GM12872 (cell line): ENCODE data around the gene MLEC.

Source experiments
- TF ChIP-seq, protein P1 (sequence below): IDR thresholded peaks from 3 replicates; pipeline ENCODE4 v1.5.1; 2011; ENCODE audit warnings: low read depth, mild to moderate bottlenecking, low read length, moderate library complexity; ENCODE audit not compliant: insufficient read depth

MLEC gene

DNA sequence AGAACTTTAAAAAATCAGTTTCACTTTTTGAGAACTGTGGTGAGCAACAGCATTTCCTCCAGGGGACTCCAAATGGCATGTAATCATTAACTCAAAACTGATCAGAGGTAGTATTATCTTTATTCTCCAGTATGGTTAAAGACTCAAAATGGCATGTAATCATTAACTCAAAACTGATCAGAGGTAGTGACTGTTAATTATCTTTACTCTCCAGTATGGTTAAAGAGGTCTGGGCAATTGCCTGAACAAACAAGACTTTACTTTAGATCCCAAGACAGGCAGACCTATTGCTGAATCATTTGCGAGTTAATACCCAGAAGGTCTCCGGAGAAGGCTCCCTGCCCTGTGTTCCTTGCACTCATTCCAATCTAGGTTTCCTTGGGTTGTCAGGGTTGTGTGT is 32.1 kb downstream of the MLEC start:
- TF ChIP-seq, protein P1, sequence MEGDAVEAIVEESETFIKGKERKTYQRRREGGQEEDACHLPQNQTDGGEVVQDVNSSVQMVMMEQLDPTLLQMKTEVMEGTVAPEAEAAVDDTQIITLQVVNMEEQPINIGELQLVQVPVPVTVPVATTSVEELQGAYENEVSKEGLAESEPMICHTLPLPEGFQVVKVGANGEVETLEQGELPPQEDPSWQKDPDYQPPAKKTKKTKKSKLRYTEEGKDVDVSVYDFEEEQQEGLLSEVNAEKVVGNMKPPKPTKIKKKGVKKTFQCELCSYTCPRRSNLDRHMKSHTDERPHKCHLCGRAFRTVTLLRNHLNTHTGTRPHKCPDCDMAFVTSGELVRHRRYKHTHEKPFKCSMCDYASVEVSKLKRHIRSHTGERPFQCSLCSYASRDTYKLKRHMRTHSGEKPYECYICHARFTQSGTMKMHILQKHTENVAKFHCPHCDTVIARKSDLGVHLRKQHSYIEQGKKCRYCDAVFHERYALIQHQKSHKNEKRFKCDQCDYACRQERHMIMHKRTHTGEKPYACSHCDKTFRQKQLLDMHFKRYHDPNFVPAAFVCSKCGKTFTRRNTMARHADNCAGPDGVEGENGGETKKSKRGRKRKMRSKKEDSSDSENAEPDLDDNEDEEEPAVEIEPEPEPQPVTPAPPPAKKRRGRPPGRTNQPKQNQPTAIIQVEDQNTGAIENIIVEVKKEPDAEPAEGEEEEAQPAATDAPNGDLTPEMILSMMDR, result no peak

DNA sequence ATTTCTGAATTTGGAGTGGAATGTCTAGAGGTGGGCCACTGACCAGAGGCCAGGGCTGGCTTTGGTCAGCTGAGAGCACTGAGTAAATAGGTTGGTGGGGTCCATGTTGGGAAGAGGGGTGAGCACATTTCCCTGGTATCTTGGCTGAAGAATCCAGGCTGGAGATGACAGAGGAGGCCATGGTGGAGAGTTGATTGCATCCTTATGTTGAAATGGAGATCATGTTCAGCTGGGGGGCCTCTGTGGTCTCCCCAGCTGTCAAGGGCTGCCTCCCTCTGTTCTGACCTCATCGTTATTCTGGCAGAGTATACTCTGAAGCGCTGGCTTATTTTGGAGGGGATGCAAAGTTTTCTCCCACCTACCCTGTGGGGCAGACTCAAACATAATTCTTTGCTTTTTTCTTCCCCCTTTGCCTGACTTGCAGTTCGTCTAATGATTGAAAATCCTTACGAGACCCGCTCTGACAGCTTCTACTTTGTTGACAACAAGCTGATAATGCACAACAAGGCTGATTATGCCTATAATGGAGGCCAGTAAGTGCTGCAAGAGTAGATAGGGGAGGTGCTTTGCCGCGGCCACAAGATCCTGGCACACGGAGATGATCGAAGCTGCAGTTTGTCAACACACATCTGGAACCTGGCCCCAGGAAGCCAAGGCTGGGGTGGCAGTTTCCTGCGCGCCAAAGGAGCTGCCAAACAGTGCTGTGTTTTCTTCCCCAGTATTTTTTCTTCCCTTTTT is 32.7 kb downstream of the MLEC start:
- TF ChIP-seq, protein P1, result no peak

GRCh38 chr12:120720234-120720986 is 33.5 kb downstream of the MLEC start:
- TF ChIP-seq, protein P1, result no peak

GRCh38 chr12:120720987-120721801 is 34.2 kb downstream of the MLEC start:
- TF ChIP-seq, protein P1, result no peak

DNA sequence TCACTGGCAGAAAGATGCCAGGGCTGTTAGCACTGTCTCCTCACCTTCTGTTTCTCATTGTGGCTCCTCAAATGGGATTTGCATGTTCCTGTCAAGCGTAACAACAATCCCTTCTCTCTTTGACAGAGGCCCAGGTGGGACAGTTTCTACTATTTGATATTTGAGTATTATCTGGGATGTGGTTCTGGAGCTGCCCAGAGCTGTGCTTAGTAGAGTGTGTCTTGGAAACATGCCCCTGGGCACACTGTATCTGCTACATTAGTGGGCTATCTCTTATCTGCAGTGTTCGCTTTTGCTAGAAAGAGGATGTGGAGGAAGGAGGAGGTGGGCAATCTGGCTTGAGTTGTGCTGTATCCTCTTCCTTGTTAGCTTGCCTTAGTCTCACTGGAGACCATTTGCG is 34.9 kb downstream of the MLEC start:
- TF ChIP-seq, protein P1, result no peak

DNA sequence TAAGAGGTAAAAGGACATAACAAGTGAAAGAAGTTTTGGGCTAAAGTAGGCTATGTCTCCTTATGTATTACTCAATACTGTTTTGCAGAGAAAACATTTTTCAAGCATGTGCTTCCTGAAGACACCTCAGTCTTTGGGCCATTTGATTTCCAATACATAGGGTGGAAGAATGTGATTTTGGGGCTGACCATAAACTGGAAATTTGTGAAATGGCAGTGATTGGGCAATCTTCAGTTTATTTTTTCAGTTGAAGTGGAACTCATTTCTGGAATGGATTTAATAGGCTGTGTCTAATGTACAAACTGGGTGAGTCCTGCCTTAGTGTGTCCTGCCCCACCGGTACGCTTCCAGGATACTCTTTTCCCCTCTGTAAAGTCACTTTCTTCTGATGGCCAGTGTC is 35.8 kb downstream of the MLEC start:
- TF ChIP-seq, protein P1, result no peak

GRCh38 chr12:120724720-120725119 is 37.8 kb downstream of the MLEC start:
- TF ChIP-seq, protein P1, result no peak
